ENCODE measurements around the gene FAM98B. TPM values are rescaled to one million over a fixed set of nuclear protein-coding genes. Genes with fewer than 3 reads are reported as not detected.
A peak's percentile ranks its signal among the peaks of the same experiment; 100 is the strongest.

FAM98B gene
- total RNA-seq, 1 experiment from 2014 or later = 20.5 TPM

DNA sequence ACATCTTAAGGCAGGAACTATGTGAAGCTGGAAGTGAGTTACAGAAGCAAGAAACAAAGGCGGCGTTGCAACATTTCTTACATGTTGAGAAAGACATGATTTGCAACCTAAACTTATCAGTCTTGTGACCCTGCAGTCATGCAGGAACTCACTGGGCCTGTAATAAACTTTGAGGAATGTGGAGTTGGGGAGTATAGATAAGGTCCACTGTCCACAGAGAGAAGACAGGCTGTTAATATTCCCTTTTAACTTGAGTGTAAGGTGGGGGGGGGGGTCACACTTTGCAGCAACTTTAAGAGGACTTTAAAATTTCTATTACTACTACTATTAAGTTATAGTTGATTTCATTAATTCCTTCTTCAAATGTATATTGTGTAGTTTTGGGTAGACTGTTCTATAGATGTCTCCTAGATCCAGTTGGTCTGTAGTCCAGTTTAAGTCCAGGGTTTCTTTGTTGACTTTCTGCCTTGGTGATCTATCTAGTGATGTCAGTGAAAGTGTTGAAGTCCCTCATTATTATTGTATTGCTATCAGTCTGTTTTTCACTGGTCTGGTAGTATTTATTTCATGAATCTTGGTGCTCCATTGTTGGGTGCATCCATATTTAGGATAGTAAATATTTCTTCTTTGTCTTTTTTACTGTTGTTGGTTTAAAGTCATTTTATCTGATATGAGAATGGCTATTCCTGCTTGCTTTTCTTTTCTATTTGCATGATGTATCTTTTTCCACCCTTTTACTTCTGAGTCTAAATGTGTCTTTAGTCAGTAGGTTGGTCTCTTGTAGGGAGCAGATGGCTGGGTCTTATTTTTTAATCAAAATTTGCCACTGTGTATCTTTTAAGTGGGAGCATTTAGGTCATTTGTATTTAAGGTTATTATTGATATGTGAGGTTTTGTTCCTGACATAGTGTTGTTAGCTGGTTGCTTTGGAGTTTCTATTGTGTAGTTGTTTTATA is 15.6 kb upstream of the FAM98B start:
- Mint-ChIP-seq H3K27me3 (ENCODE audit: unreplicated experiment) (no peaks in the 10 kb centered on the region), H3K4me3 (ENCODE audit: low read depth, unreplicated experiment) (no peak overlapping the region), H3K36me3 (ENCODE audit: insufficient read depth, unreplicated experiment) (no peaks in the 10 kb centered on the region), H3K4me1 (ENCODE audit: low read depth, unreplicated experiment) (no peaks in the 10 kb centered on the region), H3K27ac (ENCODE audit: unreplicated experiment) (no peak overlapping the region), H3K9me3 (ENCODE audit: low read depth, unreplicated experiment) (no peaks in the 10 kb centered on the region)
- DNase-seq = no peak
- BruUV-seq (replicated peaks) = no TSS peak
- intact Hi-C loops (cut with micrococcal nuclease; ENCODE audit: unreplicated experiment) = no loop called here
- CTCF ChIA-PET = no interaction called here
- TF ChIP-seq, protein P1, sequence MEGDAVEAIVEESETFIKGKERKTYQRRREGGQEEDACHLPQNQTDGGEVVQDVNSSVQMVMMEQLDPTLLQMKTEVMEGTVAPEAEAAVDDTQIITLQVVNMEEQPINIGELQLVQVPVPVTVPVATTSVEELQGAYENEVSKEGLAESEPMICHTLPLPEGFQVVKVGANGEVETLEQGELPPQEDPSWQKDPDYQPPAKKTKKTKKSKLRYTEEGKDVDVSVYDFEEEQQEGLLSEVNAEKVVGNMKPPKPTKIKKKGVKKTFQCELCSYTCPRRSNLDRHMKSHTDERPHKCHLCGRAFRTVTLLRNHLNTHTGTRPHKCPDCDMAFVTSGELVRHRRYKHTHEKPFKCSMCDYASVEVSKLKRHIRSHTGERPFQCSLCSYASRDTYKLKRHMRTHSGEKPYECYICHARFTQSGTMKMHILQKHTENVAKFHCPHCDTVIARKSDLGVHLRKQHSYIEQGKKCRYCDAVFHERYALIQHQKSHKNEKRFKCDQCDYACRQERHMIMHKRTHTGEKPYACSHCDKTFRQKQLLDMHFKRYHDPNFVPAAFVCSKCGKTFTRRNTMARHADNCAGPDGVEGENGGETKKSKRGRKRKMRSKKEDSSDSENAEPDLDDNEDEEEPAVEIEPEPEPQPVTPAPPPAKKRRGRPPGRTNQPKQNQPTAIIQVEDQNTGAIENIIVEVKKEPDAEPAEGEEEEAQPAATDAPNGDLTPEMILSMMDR (IDR thresholded peaks at IDR 0.05; ENCODE audit: unreplicated experiment) = no peak

DNA sequence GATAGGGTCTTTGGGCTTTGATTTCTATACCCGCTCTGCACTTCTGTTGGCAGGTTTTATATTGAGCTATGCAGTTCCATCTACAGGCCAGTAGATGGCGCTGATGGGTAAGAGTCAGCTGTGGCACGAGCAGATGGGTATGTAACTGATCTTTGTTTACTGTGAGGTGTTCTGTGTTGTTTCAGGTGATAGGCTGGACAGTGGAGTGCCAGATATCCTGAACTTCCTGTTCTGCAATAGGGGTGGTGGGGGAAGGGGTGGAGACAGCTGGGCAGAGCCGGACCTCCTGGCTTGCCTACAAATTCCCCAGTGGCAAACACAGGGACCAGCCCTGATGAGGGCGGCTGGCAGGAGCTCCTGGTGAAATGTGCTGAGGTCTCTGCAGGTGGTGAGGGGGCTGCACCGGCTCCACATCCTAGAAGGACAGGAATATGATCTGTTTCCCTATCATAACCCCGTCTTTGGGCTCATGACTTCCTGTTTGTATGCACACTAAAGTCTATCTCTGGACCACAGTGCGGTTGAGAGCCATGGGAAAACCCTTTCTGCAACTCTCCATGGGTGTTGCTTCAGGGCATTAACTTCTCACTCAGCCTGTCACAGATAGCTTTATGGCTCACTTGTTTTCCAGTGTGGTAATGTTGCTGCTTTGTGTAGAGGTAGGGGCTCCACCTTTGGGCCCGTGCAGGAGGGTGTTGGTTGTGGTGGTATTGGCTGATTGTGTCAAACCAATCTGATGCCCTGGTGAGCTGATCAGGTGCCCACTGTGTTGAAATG is 13.4 kb upstream of the FAM98B start:
- H3K27me3 Mint-ChIP-seq (ENCODE audit: unreplicated experiment) = no peaks in the 10 kb centered on the region

DNA sequence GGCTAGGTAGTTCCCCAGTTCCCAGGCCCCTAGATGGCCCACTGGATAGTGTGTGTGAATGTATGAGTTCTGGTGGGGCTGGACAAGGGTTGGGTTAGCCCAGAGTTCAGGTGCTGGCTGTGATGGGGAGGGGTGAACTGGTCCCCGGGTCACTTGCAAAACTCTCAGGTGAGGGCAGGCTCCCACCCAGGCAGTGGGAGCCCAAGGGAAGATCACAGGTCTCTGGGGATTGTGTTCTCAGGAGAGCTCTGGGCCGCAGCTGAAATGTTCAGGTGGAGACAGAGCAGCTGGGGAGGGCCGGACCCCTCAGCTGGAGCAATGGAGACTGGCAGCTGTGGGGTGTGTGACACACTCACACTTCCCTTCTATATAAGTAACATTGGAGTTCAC is 12.8 kb upstream of the FAM98B start:
- CTCF ChIA-PET = interaction anchor here (1.0 to 2.2 kb wide), 8 partner anchors 13 to 258 kb away, joined by 3 to 16 read pairs (median 6); partner anchors contain the start of gene FAM98B
- no peak for DNase-seq
- intact Hi-C loops (cut with micrococcal nuclease; ENCODE audit: unreplicated experiment) = no loop called here
- TF ChIP-seq, protein P1 (IDR thresholded peaks at IDR 0.05; ENCODE audit: unreplicated experiment) = no peak
- no TSS peak for BruUV-seq (replicated peaks)
- Mint-ChIP-seq H3K4me3 (ENCODE audit: low read depth, unreplicated experiment) (no peak overlapping the region), H3K27ac (ENCODE audit: unreplicated experiment) (no peak overlapping the region), H3K27me3 (ENCODE audit: unreplicated experiment) (no peaks in the 10 kb centered on the region), H3K9me3 (ENCODE audit: low read depth, unreplicated experiment) (no peaks in the 10 kb centered on the region), H3K36me3 (ENCODE audit: insufficient read depth, unreplicated experiment) (no peaks in the 10 kb centered on the region), H3K4me1 (ENCODE audit: low read depth, unreplicated experiment) (no peaks in the 10 kb centered on the region)

More for the DNA sequence above, 13.4 kb upstream of the FAM98B start:
- Mint-ChIP-seq H3K36me3 (ENCODE audit: insufficient read depth, unreplicated experiment) (no peaks in the 10 kb centered on the region), H3K4me3 (ENCODE audit: low read depth, unreplicated experiment) (no peak overlapping the region), H3K9me3 (ENCODE audit: low read depth, unreplicated experiment) (no peaks in the 10 kb centered on the region), H3K4me1 (ENCODE audit: low read depth, unreplicated experiment) (no peaks in the 10 kb centered on the region), H3K27ac (ENCODE audit: unreplicated experiment) (no peak overlapping the region)
- CTCF ChIA-PET = interaction anchor here (0.6 to 2.2 kb wide), 13 partner anchors 12 to 968 kb away, joined by 3 to 16 read pairs (median 4); partner anchors contain the start of gene FAM98B
- intact Hi-C loops (cut with micrococcal nuclease; ENCODE audit: unreplicated experiment) = loop anchor here (1.0 kb wide), 1 partner anchor 243 kb away; no protein-coding TSS in a partner anchor
- TF ChIP-seq, protein P1 (IDR thresholded peaks at IDR 0.05; ENCODE audit: unreplicated experiment) = peak; percentile 45
- no TSS peak for BruUV-seq (replicated peaks)
- DNase-seq = peak; percentile 41

DNA sequence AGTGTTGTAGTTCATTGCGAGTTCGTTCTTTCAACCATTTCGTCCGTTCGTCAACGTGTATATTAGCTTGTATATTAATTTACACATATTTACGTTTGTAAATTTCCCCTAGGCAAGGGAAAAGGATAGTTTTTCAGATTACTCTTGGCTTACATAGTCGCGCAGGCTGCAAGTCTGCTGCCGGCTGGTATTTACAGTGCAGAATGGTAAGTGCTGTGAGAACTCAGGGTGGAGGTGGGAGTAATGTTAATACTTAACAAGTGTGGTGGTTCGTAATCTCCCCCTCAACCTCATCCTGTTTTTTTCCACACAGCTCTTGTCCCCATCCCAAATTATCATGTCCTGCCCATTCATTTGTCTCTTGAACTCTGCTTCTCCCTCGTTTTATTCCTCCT is 766 bp downstream of the FAM98B start:
- BruUV-seq (replicated peaks) = no TSS peak
- intact Hi-C loops (cut with micrococcal nuclease; ENCODE audit: unreplicated experiment) = no loop called here
- peak overlapping the region; percentile 73 for H3K27ac Mint-ChIP-seq (ENCODE audit: unreplicated experiment)
- TF ChIP-seq, protein P1 (IDR thresholded peaks at IDR 0.05; ENCODE audit: unreplicated experiment) = no peak
- CTCF ChIA-PET = interaction anchor here (1.6 kb wide), 1 partner anchor 14 kb away, joined by 8 read pairs; no protein-coding TSS in a partner anchor
- peaks cover 8% of the 10 kb centered on the region for H3K4me1 Mint-ChIP-seq (ENCODE audit: low read depth, unreplicated experiment)
- peak overlapping the region; percentile 84 for H3K4me3 Mint-ChIP-seq (ENCODE audit: low read depth, unreplicated experiment)
- no peak for DNase-seq
- no peaks in the 10 kb centered on the region for H3K27me3 Mint-ChIP-seq (ENCODE audit: unreplicated experiment)
- peaks cover 19% of the 10 kb centered on the region for H3K36me3 Mint-ChIP-seq (ENCODE audit: insufficient read depth, unreplicated experiment)
- H3K9me3 Mint-ChIP-seq (ENCODE audit: low read depth, unreplicated experiment) = no peaks in the 10 kb centered on the region
